ENCODE data around the gene FAM168B.

- TF ChIP-seq, protein P1, sequence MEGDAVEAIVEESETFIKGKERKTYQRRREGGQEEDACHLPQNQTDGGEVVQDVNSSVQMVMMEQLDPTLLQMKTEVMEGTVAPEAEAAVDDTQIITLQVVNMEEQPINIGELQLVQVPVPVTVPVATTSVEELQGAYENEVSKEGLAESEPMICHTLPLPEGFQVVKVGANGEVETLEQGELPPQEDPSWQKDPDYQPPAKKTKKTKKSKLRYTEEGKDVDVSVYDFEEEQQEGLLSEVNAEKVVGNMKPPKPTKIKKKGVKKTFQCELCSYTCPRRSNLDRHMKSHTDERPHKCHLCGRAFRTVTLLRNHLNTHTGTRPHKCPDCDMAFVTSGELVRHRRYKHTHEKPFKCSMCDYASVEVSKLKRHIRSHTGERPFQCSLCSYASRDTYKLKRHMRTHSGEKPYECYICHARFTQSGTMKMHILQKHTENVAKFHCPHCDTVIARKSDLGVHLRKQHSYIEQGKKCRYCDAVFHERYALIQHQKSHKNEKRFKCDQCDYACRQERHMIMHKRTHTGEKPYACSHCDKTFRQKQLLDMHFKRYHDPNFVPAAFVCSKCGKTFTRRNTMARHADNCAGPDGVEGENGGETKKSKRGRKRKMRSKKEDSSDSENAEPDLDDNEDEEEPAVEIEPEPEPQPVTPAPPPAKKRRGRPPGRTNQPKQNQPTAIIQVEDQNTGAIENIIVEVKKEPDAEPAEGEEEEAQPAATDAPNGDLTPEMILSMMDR (IDR thresholded peaks at IDR 0.05 in 2 of 3, conservative IDR thresholded peaks at IDR 0.05 in 1 of 3; ENCODE audit: control insufficient read depth in 2 of 3, extremely low read depth in 1 of 3, insufficient read depth in 1 of 3, low read depth in 3 of 3, low read length in 3 of 3): no peak
- TF ChIP-seq NRF1 (conservative IDR thresholded peaks at IDR 0.05; ENCODE audit: low read depth, low read length) (no peak), BCL3 (IDR thresholded peaks at IDR 0.05; ENCODE audit: borderline replicate concordance, insufficient read depth, low read depth, low read length, poor library complexity, severe bottlenecking) (no peak), YY1 (IDR thresholded peaks at IDR 0.05; ENCODE audit: low read depth, low read length) (no peak), EP300 (IDR thresholded peaks at IDR 0.05; ENCODE audit: borderline replicate concordance in 1 of 2, control insufficient read depth in 1 of 2, low read depth in 2 of 2, low read length in 2 of 2) (no peak), MAX (IDR thresholded peaks at IDR 0.05; ENCODE audit: low read depth, low read length) (no peak)
Observed at GRCh38 chr2:131058214-131058843, 34.9 kb downstream of the FAM168B start.
